ENCODE results near the gene GGT6. TPM values are rescaled to one million over a fixed set of nuclear protein-coding genes. Genes with fewer than 3 reads are reported as not detected.

GGT6 gene
- total RNA-seq, 1 experiment from 2014 or later, result not detected

GRCh38 chr17:4548721-4549531 is 11.5 kb downstream of the GGT6 start:
- Histone ChIP-seq H3K36me3 (ENCODE audit: low read depth, low read length) (peaks cover 45% of the 10 kb centered on the region; the same call in 1 of the 2 replicates), H3K9me3 (ENCODE audit: low read length) (no peaks in the 10 kb centered on the region), H3K4me1 (ENCODE audit: insufficient read depth, low read length) (peaks cover 9% of the 10 kb centered on the region; the same call in 1 of the 2 replicates), H3K4me2 (ENCODE audit: low read length) (no peak overlapping the region), H3F3A (ENCODE audit: low read length, unreplicated experiment) (no peaks in the 10 kb centered on the region), H3K27ac (ENCODE audit: low read length) (no peak overlapping the region), H3K9me2 (replicated peaks; ENCODE audit: low read length) (no peaks in the 10 kb centered on the region), H3K9ac (ENCODE audit: low read length) (no peak overlapping the region), H3K27me3 (ENCODE audit: low read length) (no peaks in the 10 kb centered on the region), H3K79me2 (ENCODE audit: low read length) (peaks cover 33% of the 10 kb centered on the region), H3K4me3 (ENCODE audit: low read length) (no peak overlapping the region), H2AFZ (ENCODE audit: low read length) (no peak overlapping the region), H4K20me1 (ENCODE audit: low read length) (no peaks in the 10 kb centered on the region)
- no peak for DNase-seq
- ChIA-PET CTCF (no interaction called here), POLR2A (ENCODE audit: unreplicated experiment) (no interaction called here)
- TF ChIP-seq EZH2 (IDR thresholded peaks at IDR 0.05; ENCODE audit: low read length, unreplicated experiment), result no peak
- no peak for TF ChIP-seq EZH2phosphoT487 (IDR thresholded peaks at IDR 0.05; ENCODE audit: borderline replicate concordance, low read length)
- TF ChIP-seq CTCF (conservative IDR thresholded peaks at IDR 0.05; ENCODE audit: low read depth, low read length), result no peak
- no TSS peak for BruUV-seq (replicated peaks)
- intact Hi-C loops (cut with micrococcal nuclease), result no loop called here
- ATAC-seq, result no peak

- Histone ChIP-seq H4K20me1 (ENCODE audit: low read length) (no peaks in the 10 kb centered on the region), H3K79me2 (ENCODE audit: low read length) (peaks cover 24% of the 10 kb centered on the region), H2AFZ (ENCODE audit: low read length) (no peak overlapping the region), H3K4me1 (ENCODE audit: insufficient read depth, low read length) (0 out of 2 replicates have a peak, but pooled peaks cover under 1% of the 10 kb centered on the region), H3K36me3 (ENCODE audit: low read depth, low read length) (peaks cover 38% of the 10 kb centered on the region; the same call in 1 of the 2 replicates), H3K9me3 (ENCODE audit: low read length) (no peaks in the 10 kb centered on the region), H3F3A (ENCODE audit: low read length, unreplicated experiment) (no peaks in the 10 kb centered on the region), H3K9me2 (replicated peaks; ENCODE audit: low read length) (no peaks in the 10 kb centered on the region), H3K4me3 (ENCODE audit: low read length) (no peak overlapping the region), H3K27me3 (ENCODE audit: low read length) (no peaks in the 10 kb centered on the region), H3K4me2 (ENCODE audit: low read length) (no peak overlapping the region), H3K27ac (ENCODE audit: low read length) (no peak overlapping the region), H3K9ac (ENCODE audit: low read length) (no peak overlapping the region)
- POLR2A ChIA-PET (ENCODE audit: unreplicated experiment), result no interaction called here
- intact Hi-C loops (cut with micrococcal nuclease), result no loop called here
- no peak for DNase-seq
- CTCF ChIA-PET, result no interaction called here
- no TSS peak for BruUV-seq (replicated peaks)
- TF ChIP-seq CTCF (conservative IDR thresholded peaks at IDR 0.05; ENCODE audit: low read depth, low read length) (no peak), EZH2phosphoT487 (IDR thresholded peaks at IDR 0.05; ENCODE audit: borderline replicate concordance, low read length) (no peak), EZH2 (IDR thresholded peaks at IDR 0.05; ENCODE audit: low read length, unreplicated experiment) (no peak)
- ATAC-seq, result no peak
Observed at GRCh38 chr17:4548061-4548461, 12.3 kb downstream of the GGT6 start.

Measured in PC-3 (cell line).